ENCODE measurements around the gene SLC27A4. TPM values are rescaled to one million over a fixed set of nuclear protein-coding genes. Genes with fewer than 3 reads are reported as not detected.

The SLC27A4 gene
- total RNA-seq = 10 to 100 TPM; 10.5 to 11.2 TPM

DNA sequence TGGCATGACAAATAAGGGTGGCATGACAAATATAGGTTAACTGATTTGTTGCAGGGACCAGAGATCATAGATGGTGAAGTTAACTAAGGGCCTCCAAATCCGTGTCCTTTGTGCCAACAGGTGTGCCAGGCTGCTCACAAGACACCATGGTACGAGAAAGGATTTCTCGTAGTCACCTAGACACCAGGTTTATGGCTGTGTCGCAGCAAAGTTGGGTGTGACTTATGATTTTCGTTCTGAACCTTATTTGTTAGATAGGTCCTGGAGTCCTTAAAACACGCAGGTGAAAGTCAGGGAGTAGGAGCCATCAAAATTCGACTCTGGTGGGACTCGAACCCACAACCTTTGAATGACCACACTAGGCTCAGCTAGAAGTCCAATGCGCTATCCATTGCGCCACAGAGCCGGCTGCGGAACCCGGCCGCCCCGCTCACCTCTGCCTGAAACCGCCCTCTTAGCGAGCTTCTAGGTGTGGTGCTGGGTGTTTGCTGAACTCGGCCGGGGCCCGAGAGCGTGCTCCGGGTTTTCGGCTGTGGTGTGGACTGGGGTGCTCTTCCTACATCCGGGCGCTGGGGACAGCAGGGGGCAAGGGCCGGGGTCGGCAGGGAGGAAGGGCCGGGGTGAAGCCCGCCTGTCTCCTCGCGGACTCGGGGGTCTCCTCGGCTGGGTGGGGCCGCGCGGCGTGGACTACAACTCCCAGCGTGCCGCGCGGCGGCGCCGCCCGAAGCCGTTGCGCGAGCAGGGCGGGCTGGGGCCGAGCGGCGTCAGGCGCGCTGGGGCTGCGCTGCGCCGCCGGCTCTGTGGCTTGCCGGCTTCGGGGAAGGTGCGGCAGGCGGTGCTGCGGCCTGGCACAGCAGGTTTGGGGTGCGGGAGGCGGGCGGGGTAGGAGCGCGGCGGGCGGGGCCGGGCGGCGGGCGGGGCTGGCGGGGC, at the start of gene SLC27A4:
TSS of gene SLC27A4 (plus strand) at position 767 of the 930 bp plus-strand sequence. CDS start 2,606 bp downstream, outside the sequence.
- H3K27ac Mint-ChIP-seq = peak within 1 kb of the TSS; percentile 83
- TF ChIP-seq, protein P1, sequence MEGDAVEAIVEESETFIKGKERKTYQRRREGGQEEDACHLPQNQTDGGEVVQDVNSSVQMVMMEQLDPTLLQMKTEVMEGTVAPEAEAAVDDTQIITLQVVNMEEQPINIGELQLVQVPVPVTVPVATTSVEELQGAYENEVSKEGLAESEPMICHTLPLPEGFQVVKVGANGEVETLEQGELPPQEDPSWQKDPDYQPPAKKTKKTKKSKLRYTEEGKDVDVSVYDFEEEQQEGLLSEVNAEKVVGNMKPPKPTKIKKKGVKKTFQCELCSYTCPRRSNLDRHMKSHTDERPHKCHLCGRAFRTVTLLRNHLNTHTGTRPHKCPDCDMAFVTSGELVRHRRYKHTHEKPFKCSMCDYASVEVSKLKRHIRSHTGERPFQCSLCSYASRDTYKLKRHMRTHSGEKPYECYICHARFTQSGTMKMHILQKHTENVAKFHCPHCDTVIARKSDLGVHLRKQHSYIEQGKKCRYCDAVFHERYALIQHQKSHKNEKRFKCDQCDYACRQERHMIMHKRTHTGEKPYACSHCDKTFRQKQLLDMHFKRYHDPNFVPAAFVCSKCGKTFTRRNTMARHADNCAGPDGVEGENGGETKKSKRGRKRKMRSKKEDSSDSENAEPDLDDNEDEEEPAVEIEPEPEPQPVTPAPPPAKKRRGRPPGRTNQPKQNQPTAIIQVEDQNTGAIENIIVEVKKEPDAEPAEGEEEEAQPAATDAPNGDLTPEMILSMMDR (IDR thresholded peaks at IDR 0.05) = no peak
- peaks cover 6% of the 10 kb centered on the region for H3K4me1 Mint-ChIP-seq (ENCODE audit: low read depth)
- DNase-seq (peak; percentile 77), ATAC-seq (peak; percentile 90)
- ChIA-PET CTCF (interaction anchor here (0.5 to 2.7 kb wide), 2 partner anchors 10 to 44 kb away, joined by 3 to 8 read pairs; no protein-coding TSS in a partner anchor), POLR2A (no interaction called here)
- H3K27me3 Mint-ChIP-seq = no peaks in the 10 kb centered on the region
- H3K9me3 Mint-ChIP-seq = no peaks in the 10 kb centered on the region
- peak within 1 kb of the TSS; percentile 80 for H3K4me3 Mint-ChIP-seq
- intact Hi-C loops (cut with micrococcal nuclease) = loop anchor here (2.0 kb wide), 1 partner anchor 45 kb away; no protein-coding TSS in a partner anchor
- H3K36me3 Mint-ChIP-seq (ENCODE audit: low read depth) = peaks cover 9% of the 10 kb centered on the region

GRCh38 chr9:128292009-128292408, 48.3 kb upstream of the SLC27A4 start:
- DNase-seq = no peak
- intact Hi-C loops (cut with micrococcal nuclease) = no loop called here
- ATAC-seq = no peak
- H3K4me1 Mint-ChIP-seq (ENCODE audit: low read depth) = peaks cover 4% of the 10 kb centered on the region
- TF ChIP-seq, protein P1 (IDR thresholded peaks at IDR 0.05) = no peak
- H3K9me3 Mint-ChIP-seq = no peaks in the 10 kb centered on the region
- H3K27me3 Mint-ChIP-seq = no peaks in the 10 kb centered on the region
- ChIA-PET POLR2A (interaction anchor here (0.6 to 1.2 kb wide), 2 partner anchors 30 to 240 kb away, joined by 3 to 4 read pairs; partner anchors contain the start of gene TRUB2), CTCF (interaction anchor here (0.9 to 2.7 kb wide), 3 partner anchors 49 to 130 kb away, joined by 3 to 11 read pairs (median 3); no protein-coding TSS in a partner anchor)
- no peak overlapping the region for H3K27ac Mint-ChIP-seq
- H3K36me3 Mint-ChIP-seq (ENCODE audit: low read depth) = no peaks in the 10 kb centered on the region
- no peak overlapping the region for H3K4me3 Mint-ChIP-seq

DNA sequence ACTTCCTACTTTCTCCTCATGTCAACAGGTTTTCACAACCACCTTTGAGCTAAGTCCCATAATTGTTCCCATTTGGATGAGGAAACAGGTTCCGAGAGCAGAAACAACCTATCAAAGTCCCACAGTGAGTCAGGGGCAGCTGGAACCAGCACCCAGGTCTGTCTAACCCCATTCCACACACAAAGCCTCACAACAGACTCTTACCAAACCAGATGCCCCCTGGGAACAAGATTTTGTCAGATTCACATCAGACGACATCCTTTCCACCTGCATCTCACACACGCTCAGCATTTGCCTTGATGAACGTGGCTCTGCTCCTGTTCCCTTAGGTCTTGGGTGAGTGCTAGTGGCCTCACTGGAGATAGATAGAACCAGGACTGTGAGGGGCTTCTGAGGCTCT, 47.2 kb upstream of the SLC27A4 start:
- Mint-ChIP-seq H3K4me1 (ENCODE audit: low read depth) (peaks cover 4% of the 10 kb centered on the region), H3K27ac (no peak overlapping the region), H3K4me3 (no peak overlapping the region), H3K27me3 (no peaks in the 10 kb centered on the region), H3K36me3 (ENCODE audit: low read depth) (no peaks in the 10 kb centered on the region), H3K9me3 (no peaks in the 10 kb centered on the region)
- ATAC-seq = no peak
- ChIA-PET CTCF (interaction anchor here (0.9 to 2.7 kb wide), 2 partner anchors 48 to 175 kb away, joined by 4 to 11 read pairs; no protein-coding TSS in a partner anchor), POLR2A (interaction anchor here (1.2 kb wide), 1 partner anchor 29 kb away, joined by 4 read pairs; the partner anchor contains the start of gene TRUB2)
- DNase-seq = no peak
- intact Hi-C loops (cut with micrococcal nuclease) = no loop called here
- TF ChIP-seq, protein P1 (IDR thresholded peaks at IDR 0.05) = no peak

- Mint-ChIP-seq H3K27me3 (no peaks in the 10 kb centered on the region), H3K27ac (no peak overlapping the region), H3K36me3 (ENCODE audit: low read depth) (no peaks in the 10 kb centered on the region), H3K4me1 (ENCODE audit: low read depth) (peaks cover 4% of the 10 kb centered on the region), H3K9me3 (no peaks in the 10 kb centered on the region), H3K4me3 (no peak overlapping the region)
- intact Hi-C loops (cut with micrococcal nuclease) = loop anchor here (2.0 kb wide), 1 partner anchor 47 kb away; the partner anchor contains the start of gene SLC27A4
- ATAC-seq (no peak), DNase-seq (no peak)
- ChIA-PET POLR2A (no interaction called here), CTCF (no interaction called here)
- TF ChIP-seq, protein P1 (IDR thresholded peaks at IDR 0.05) = no peak
These were observed 46.2 kb upstream of the SLC27A4 start for GRCh38 chr9:128294142-128294541.

Measured in activated CD8-positive, alpha-beta T cell treated with anti-CD3 and anti-CD28 coated beads for 36 hours (primary cell).